Neural progenitor cell (in vitro differentiated cells): ENCODE results near the gene CKAP2L. TPM values are rescaled to one million over a fixed set of nuclear protein-coding genes. Genes with fewer than 3 reads are reported as not detected.

ENCODE experiments used
- DNase-seq: peaks from one replicate; pipeline ENCODE4 v3.0.0-alpha.2; 2016; ENCODE audit warnings: low spot score
- H2AFZ ChIP-seq: fragments of 200-600 bp; sonication (generic); replicated peaks from 2 replicates; pipeline ENCODE4 v1.6.1; 2016; ENCODE audit warnings: antibody characterized with exemption
- H3F3A ChIP-seq: fragments of 200-600 bp; sonication (generic); 2 replicates; pipeline ENCODE4 v1.6.1; 2016; ENCODE audit warnings: antibody characterized with exemption, low read depth
- H3K27ac ChIP-seq: fragments of 200-600 bp; sonication (generic); 2 replicates; pipeline ENCODE4 v1.5.1; 2016; ENCODE audit warnings: mild to moderate bottlenecking
- H3K27me3 ChIP-seq: fragments of 200-600 bp; sonication (generic); 2 replicates; pipeline ENCODE4 v1.6.1; 2016; ENCODE audit warnings: mild to moderate bottlenecking, moderate library complexity
- H3K36me3 ChIP-seq: fragments of 200-600 bp; sonication (generic); 2 replicates; pipeline ENCODE4 v1.5.1; 2016
- H3K4me1 ChIP-seq: fragments of 200-600 bp; sonication (generic); 2 replicates; pipeline ENCODE4 v1.6.1; 2016; ENCODE audit warnings: mixed run types
- H3K4me2 ChIP-seq: fragments of 200-600 bp; sonication (generic); 2 replicates; pipeline ENCODE4 v1.6.1; 2016
- H3K4me3 ChIP-seq: fragments of 200-600 bp; sonication (generic); 2 replicates; pipeline ENCODE4 v1.5.1; 2016
- H3K79me2 ChIP-seq: fragments of 200-600 bp; sonication (generic); 2 replicates; pipeline ENCODE4 v1.6.1; 2016; ENCODE audit warnings: low read depth
- H3K9ac ChIP-seq: fragments of 200-600 bp; sonication (generic); 2 replicates; pipeline ENCODE4 v1.6.1; 2016
- H3K9me3 ChIP-seq: fragments of 200-600 bp; sonication (generic); 2 replicates; pipeline ENCODE4 v1.5.1; 2016; ENCODE audit warnings: low read depth
- H4K20me1 ChIP-seq: fragments of 200-600 bp; sonication (generic); 2 replicates; pipeline ENCODE4 v1.6.1; 2016; ENCODE audit warnings: low read depth
- H3K27ac Mint-ChIP-seq: 3 replicates; pipeline ENCODE4 v1.8.0; 2021; ENCODE audit warnings: mixed read lengths
- H3K27me3 Mint-ChIP-seq: 2 replicates; pipeline ENCODE4 v1.8.0; 2022; ENCODE audit warnings: low read depth, mild to moderate bottlenecking, inconsistent platforms, moderate library complexity, mixed read lengths; ENCODE audit not compliant: insufficient read depth
- H3K36me3 Mint-ChIP-seq: 3 replicates; pipeline ENCODE4 v1.8.0; 2021; ENCODE audit warnings: mixed read lengths
- H3K4me1 Mint-ChIP-seq: 3 replicates; pipeline ENCODE4 v1.8.0; 2021; ENCODE audit warnings: mixed read lengths
- H3K4me3 Mint-ChIP-seq: 3 replicates; pipeline ENCODE4 v1.8.0; 2021; ENCODE audit warnings: mild to moderate bottlenecking, moderate library complexity, mixed read lengths
- H3K9me3 Mint-ChIP-seq: 3 replicates; pipeline ENCODE4 v1.8.0; 2020; ENCODE audit warnings: mixed read lengths
- CTCF ChIP-seq: fragments of 200-600 bp; sonication (generic); IDR thresholded peaks from 2 replicates; pipeline ENCODE4 v1.5.1; 2017; ENCODE audit warnings: antibody characterized with exemption, mild to moderate bottlenecking
- EZH2 ChIP-seq: fragments of 200-600 bp; sonication (generic); IDR thresholded peaks from 2 replicates; pipeline ENCODE4 v1.6.1; 2017; ENCODE audit warnings: antibody characterized with exemption, mild to moderate bottlenecking, moderate library complexity
- EZH2phosphoT487 ChIP-seq: fragments of 200-600 bp; sonication (generic); IDR thresholded peaks from 2 replicates; pipeline ENCODE4 v1.6.1; 2017; ENCODE audit warnings: antibody characterized with exemption
- total RNA-seq: library from RNA; depleted of rRNA; stranded (reverse); fragments of >200 nt; gene quantifications from 2 replicates; pipeline ENCODE4 v1.2.3, GENCODE V29; 2015; ENCODE audit warnings: low replicate concordance

The CKAP2L gene
- total RNA-seq, 1 donor from 2014 or later = 53.7 TPM

GRCh38 chr2:112800881-112801583, 36.6 kb upstream of the CKAP2L start:
- Histone ChIP-seq H3K79me2 (no peaks in the 10 kb centered on the region), H3K36me3 (no peaks in the 10 kb centered on the region), H4K20me1 (no peaks in the 10 kb centered on the region), H3K4me1 (peaks cover 2% of the 10 kb centered on the region), H3K27ac (no peak overlapping the region), H3F3A (no peaks in the 10 kb centered on the region), H3K27me3 (no peaks in the 10 kb centered on the region), H3K9me3 (no peaks in the 10 kb centered on the region), H2AFZ (no peak overlapping the region), H3K4me3 (no peak overlapping the region), H3K4me2 (no peak overlapping the region), H3K9ac (no peak overlapping the region)
- peaks cover 8% of the 10 kb centered on the region for H3K9me3 Mint-ChIP-seq
- H3K4me1 Mint-ChIP-seq = peaks cover 4% of the 10 kb centered on the region
- TF ChIP-seq EZH2phosphoT487 (no peak), CTCF (no peak), EZH2 (no peak)
- H3K36me3 Mint-ChIP-seq = no peaks in the 10 kb centered on the region
- H3K4me3 Mint-ChIP-seq = no peak overlapping the region
- no peak for DNase-seq
- H3K27me3 Mint-ChIP-seq = no peaks in the 10 kb centered on the region
- H3K27ac Mint-ChIP-seq = no peak overlapping the region

- Histone ChIP-seq H3K4me1 (peaks cover 2% of the 10 kb centered on the region), H3K4me3 (no peak overlapping the region), H3K9ac (no peak overlapping the region), H3K4me2 (no peak overlapping the region), H3F3A (no peaks in the 10 kb centered on the region), H3K79me2 (no peaks in the 10 kb centered on the region), H3K36me3 (no peaks in the 10 kb centered on the region), H3K9me3 (no peaks in the 10 kb centered on the region), H4K20me1 (no peaks in the 10 kb centered on the region), H2AFZ (no peak overlapping the region), H3K27ac (no peak overlapping the region), H3K27me3 (no peaks in the 10 kb centered on the region)
- DNase-seq = no peak
- Mint-ChIP-seq H3K9me3 (peaks cover 8% of the 10 kb centered on the region), H3K4me1 (no peaks in the 10 kb centered on the region), H3K4me3 (no peak overlapping the region), H3K36me3 (no peaks in the 10 kb centered on the region), H3K27me3 (no peaks in the 10 kb centered on the region), H3K27ac (no peak overlapping the region)
- no peak for TF ChIP-seq EZH2phosphoT487
- TF ChIP-seq CTCF = no peak
- no peak for TF ChIP-seq EZH2
These were observed 34.9 kb upstream of the CKAP2L start for GRCh38 chr2:112798979-112799975.

DNA sequence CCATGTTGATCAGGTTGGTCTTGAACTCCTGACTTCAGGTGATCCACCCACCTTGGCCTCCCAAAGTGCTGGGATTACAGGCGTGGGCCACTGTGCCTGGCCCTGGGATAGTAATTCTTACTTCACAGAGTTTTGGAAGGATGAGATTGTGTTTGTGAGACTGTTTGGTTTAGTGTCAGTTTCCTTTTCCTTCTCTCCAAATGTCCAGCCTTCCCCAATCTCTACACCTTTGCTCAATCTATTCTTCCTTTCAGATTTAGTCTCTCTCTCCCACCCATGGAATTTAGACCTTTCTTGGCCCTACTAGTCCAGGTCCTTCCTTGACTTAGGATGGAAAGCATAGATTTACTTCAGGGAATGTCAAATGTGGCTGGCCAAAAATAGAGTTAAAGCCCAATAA, 32.1 kb upstream of the CKAP2L start:
- Mint-ChIP-seq H3K27me3 (no peaks in the 10 kb centered on the region), H3K4me3 (no peak overlapping the region), H3K27ac (no peak overlapping the region), H3K4me1 (no peaks in the 10 kb centered on the region), H3K9me3 (peaks cover 8% of the 10 kb centered on the region), H3K36me3 (no peaks in the 10 kb centered on the region)
- no peaks in the 10 kb centered on the region for H3K36me3 ChIP-seq
- no peak overlapping the region for H3K4me3 ChIP-seq
- H3K9me3 ChIP-seq = no peaks in the 10 kb centered on the region
- no peak for TF ChIP-seq EZH2phosphoT487
- no peak for TF ChIP-seq CTCF
- no peak for TF ChIP-seq EZH2
- H3K9ac ChIP-seq = no peak overlapping the region
- no peaks in the 10 kb centered on the region for H3F3A ChIP-seq
- no peak overlapping the region for H2AFZ ChIP-seq
- no peaks in the 10 kb centered on the region for H3K79me2 ChIP-seq
- H3K27ac ChIP-seq = no peak overlapping the region
- H3K27me3 ChIP-seq = no peaks in the 10 kb centered on the region
- H4K20me1 ChIP-seq = no peaks in the 10 kb centered on the region
- peaks cover 2% of the 10 kb centered on the region for H3K4me1 ChIP-seq
- no peak for DNase-seq
- H3K4me2 ChIP-seq = no peak overlapping the region
